Ectodermal cell (in vitro differentiated cells): ENCODE data around the gene PDZD7.

ENCODE experiments used
- H3K27ac ChIP-seq: 2 replicates; pipeline ENCODE4 v1.7.0; 2013; ENCODE audit warnings: mild to moderate bottlenecking, low read depth, low read length; ENCODE audit not compliant: insufficient read depth, poor library complexity, severe bottlenecking
- H3K27me3 ChIP-seq: 2 replicates; pipeline ENCODE4 v1.7.0; 2013; ENCODE audit warnings: mild to moderate bottlenecking, low read length; ENCODE audit not compliant: insufficient read depth, control insufficient read depth, poor library complexity, severe bottlenecking
- H3K36me3 ChIP-seq: one replicate; pipeline ENCODE4 v1.7.0; 2013; ENCODE audit warnings: low read length; ENCODE audit not compliant: control insufficient read depth, insufficient read depth
- H3K4me1 ChIP-seq: one replicate; pipeline ENCODE4 v1.7.0; 2013; ENCODE audit warnings: low read length; ENCODE audit not compliant: control insufficient read depth, insufficient read depth
- H3K4me3 ChIP-seq: 2 replicates; pipeline ENCODE4 v1.7.0; 2013; ENCODE audit warnings: low read depth, low read length, control low read depth; ENCODE audit not compliant: insufficient read depth
- H3K9me3 ChIP-seq: 2 replicates; pipeline ENCODE4 v1.7.0; 2013; ENCODE audit warnings: mild to moderate bottlenecking, low read length, moderate library complexity; ENCODE audit not compliant: control insufficient read depth
- WGBS, 2 experiments: methylation state at CpG; one replicate each; pipeline ENCODE4 v1.1.7; 2013; ENCODE audit warnings: missing lambda C conversion rate in 2 of 2; 5-methylcytosine and 5-hydroxymethylcytosine counted together

Gene PDZD7

GRCh38 chr10:100968062-100968736 is 62.7 kb downstream of the PDZD7 start:
- Histone ChIP-seq H3K4me1 (peaks cover 14% of the 10 kb centered on the region), H3K4me3 (no peak overlapping the region), H3K36me3 (no peaks in the 10 kb centered on the region), H3K27me3 (peaks cover 16% of the 10 kb centered on the region), H3K9me3 (no peaks in the 10 kb centered on the region), H3K27ac (no peak overlapping the region)
- WGBS, 2 experiments = 93% methylated on average over 1 to 2 of the region's 2 CpGs

GRCh38 chr10:100967332-100967731 is 63.6 kb downstream of the PDZD7 start:
- H3K4me3 ChIP-seq = no peak overlapping the region
- 90 to 91% methylated on average over 2 of the region's 2 CpGs for WGBS, 2 experiments
- peaks cover 16% of the 10 kb centered on the region for H3K27me3 ChIP-seq
- no peaks in the 10 kb centered on the region for H3K9me3 ChIP-seq
- H3K36me3 ChIP-seq = peaks cover 4% of the 10 kb centered on the region
- H3K27ac ChIP-seq = no peak overlapping the region
- peaks cover 12% of the 10 kb centered on the region for H3K4me1 ChIP-seq

- H3K4me3 ChIP-seq = no peak overlapping the region
- no peak overlapping the region for H3K27ac ChIP-seq
- peaks cover 16% of the 10 kb centered on the region for H3K27me3 ChIP-seq
- H3K36me3 ChIP-seq = peaks cover 8% of the 10 kb centered on the region
- peaks cover 8% of the 10 kb centered on the region for H3K4me1 ChIP-seq
- no peaks in the 10 kb centered on the region for H3K9me3 ChIP-seq
- WGBS, 2 experiments = 90 to 95% methylated on average over 2 of the region's 2 CpGs
These were observed 64.0 kb downstream of the PDZD7 start for GRCh38 chr10:100966887-100967286.

- H3K36me3 ChIP-seq = peaks cover 9% of the 10 kb centered on the region
- H3K9me3 ChIP-seq = no peaks in the 10 kb centered on the region
- 71 to 77% methylated on average over 5 of the region's 5 CpGs for WGBS, 2 experiments
- no peak overlapping the region for H3K4me3 ChIP-seq
- peaks cover 16% of the 10 kb centered on the region for H3K27me3 ChIP-seq
- no peak overlapping the region for H3K27ac ChIP-seq
- no peaks in the 10 kb centered on the region for H3K4me1 ChIP-seq
These were observed 65.1 kb downstream of the PDZD7 start for GRCh38 chr10:100965820-100966219.

GRCh38 chr10:100963826-100964225 is 67.1 kb downstream of the PDZD7 start:
- 97 to 100% methylated on average over 1 of the region's 1 CpG for whole genome bisulfite sequencing, 2 experiments
- peaks cover 5% of the 10 kb centered on the region for H3K27me3 ChIP-seq
- peaks cover 9% of the 10 kb centered on the region for H3K36me3 ChIP-seq
- H3K27ac ChIP-seq = no peak overlapping the region
- H3K4me3 ChIP-seq = no peak overlapping the region
- no peaks in the 10 kb centered on the region for H3K9me3 ChIP-seq
- no peaks in the 10 kb centered on the region for H3K4me1 ChIP-seq

- WGBS, 2 experiments = 88 to 96% methylated on average over 3 to 4 of the region's 4 CpGs
These were observed 68.4 kb downstream of the PDZD7 start for GRCh38 chr10:100962351-100963080.

GRCh38 chr10:100960251-100960650 is 70.7 kb downstream of the PDZD7 start:
- Histone ChIP-seq H3K36me3 (peaks cover 9% of the 10 kb centered on the region), H3K9me3 (no peaks in the 10 kb centered on the region), H3K27me3 (no peaks in the 10 kb centered on the region), H3K4me1 (no peaks in the 10 kb centered on the region), H3K27ac (no peak overlapping the region), H3K4me3 (no peak overlapping the region)

More at GRCh38 chr10:100962351-100963080, 68.4 kb downstream of the PDZD7 start:
- H3K4me1 ChIP-seq = no peaks in the 10 kb centered on the region
- no peak overlapping the region for H3K4me3 ChIP-seq
- no peak overlapping the region for H3K27ac ChIP-seq
- H3K27me3 ChIP-seq = no peaks in the 10 kb centered on the region
- peaks cover 9% of the 10 kb centered on the region for H3K36me3 ChIP-seq
- H3K9me3 ChIP-seq = no peaks in the 10 kb centered on the region
